Endodermal cell (in vitro differentiated cells): ENCODE measurements around the gene PDE6B. TPM values are rescaled to one million over a fixed set of nuclear protein-coding genes. Genes with fewer than 3 reads are reported as not detected.
A peak's percentile ranks its signal among the peaks of the same experiment; 100 is the strongest.

Source experiments
- DNase-seq: peaks from one replicate; pipeline ENCODE4 v3.0.0-alpha.2; 2017
- H3K27ac ChIP-seq: 2 replicates; pipeline ENCODE4 v1.5.1; 2013; ENCODE audit warnings: mild to moderate bottlenecking, low read depth, low read length, moderate library complexity
- H3K27me3 ChIP-seq: 2 replicates; pipeline ENCODE4 v1.6.1; 2013; ENCODE audit warnings: mild to moderate bottlenecking, low read length, moderate library complexity; ENCODE audit not compliant: insufficient read depth, control insufficient read depth, poor library complexity, severe bottlenecking
- H3K36me3 ChIP-seq: 2 replicates; pipeline ENCODE4 v1.7.0; 2013; ENCODE audit warnings: mild to moderate bottlenecking, low read length, moderate library complexity; ENCODE audit not compliant: control insufficient read depth, insufficient read depth
- H3K4me1 ChIP-seq: one replicate; pipeline ENCODE4 v1.7.0; 2013; ENCODE audit warnings: low read length; ENCODE audit not compliant: control insufficient read depth, insufficient read depth
- H3K4me3 ChIP-seq: 2 replicates; pipeline ENCODE4 v1.5.1; 2013; ENCODE audit warnings: mild to moderate bottlenecking, low read length, moderate library complexity
- H3K9ac ChIP-seq: 2 replicates; pipeline ENCODE4 v1.6.1; 2013; ENCODE audit warnings: mild to moderate bottlenecking, low read length, moderate library complexity; ENCODE audit not compliant: poor library complexity, severe bottlenecking; ENCODE audit errors: extremely low read depth
- H3K9me3 ChIP-seq: 2 replicates; pipeline ENCODE4 v1.6.1; 2013; ENCODE audit warnings: mild to moderate bottlenecking, low read length, moderate library complexity; ENCODE audit not compliant: control insufficient read depth
- H3K27ac Mint-ChIP-seq: 2 replicates; pipeline ENCODE4 v1.8.0; 2020; ENCODE audit warnings: mixed read lengths
- H3K27me3 Mint-ChIP-seq: 2 replicates; pipeline ENCODE4 v1.8.0; 2021; ENCODE audit warnings: mild to moderate bottlenecking, mixed read lengths; ENCODE audit not compliant: insufficient read depth
- H3K36me3 Mint-ChIP-seq: 2 replicates; pipeline ENCODE4 v1.8.0; 2020; ENCODE audit warnings: low read depth, mixed read lengths
- H3K4me1 Mint-ChIP-seq: 2 replicates; pipeline ENCODE4 v1.8.0; 2020; ENCODE audit warnings: mixed read lengths
- H3K4me3 Mint-ChIP-seq: 2 replicates; pipeline ENCODE4 v1.8.0; 2020; ENCODE audit warnings: mild to moderate bottlenecking, moderate library complexity, mixed read lengths
- H3K9me3 Mint-ChIP-seq: 2 replicates; pipeline ENCODE4 v1.8.0; 2020; ENCODE audit warnings: mild to moderate bottlenecking, mixed read lengths
- CTCF ChIP-seq: fragments of 200-600 bp; sonication (generic); conservative IDR thresholded peaks from 2 replicates; pipeline ENCODE4 v1.5.0; 2021; ENCODE audit warnings: antibody characterized with exemption, mild to moderate bottlenecking
- WGBS, 2 experiments: methylation state at CpG; one replicate each; pipeline versions ENCODE4 v1.1.5 to v1.1.7; 2013; ENCODE audit warnings: missing lambda C conversion rate in 2 of 2, mixed read lengths in 1 of 2; ENCODE audit not compliant: insufficient coverage in 1 of 2, insufficient read length in 1 of 2; 5-methylcytosine and 5-hydroxymethylcytosine counted together
- total RNA-seq, 2 donors: library from RNA; stranded (reverse); fragmentation: NEBNext Ultra II Directional in 1 of 2; extraction: Animal tissue kit (Norgen Biotek cat#: 25700) in 1 of 2; gene quantifications; 2 replicates in 1 of 2; 3 replicates in 1 of 2; pipeline ENCODE4 v1.2.1, GENCODE V29; 2021

PDE6B gene
- total RNA-seq, 2 donors from 2014 or later = 12.4 to 14.6 TPM

DNA sequence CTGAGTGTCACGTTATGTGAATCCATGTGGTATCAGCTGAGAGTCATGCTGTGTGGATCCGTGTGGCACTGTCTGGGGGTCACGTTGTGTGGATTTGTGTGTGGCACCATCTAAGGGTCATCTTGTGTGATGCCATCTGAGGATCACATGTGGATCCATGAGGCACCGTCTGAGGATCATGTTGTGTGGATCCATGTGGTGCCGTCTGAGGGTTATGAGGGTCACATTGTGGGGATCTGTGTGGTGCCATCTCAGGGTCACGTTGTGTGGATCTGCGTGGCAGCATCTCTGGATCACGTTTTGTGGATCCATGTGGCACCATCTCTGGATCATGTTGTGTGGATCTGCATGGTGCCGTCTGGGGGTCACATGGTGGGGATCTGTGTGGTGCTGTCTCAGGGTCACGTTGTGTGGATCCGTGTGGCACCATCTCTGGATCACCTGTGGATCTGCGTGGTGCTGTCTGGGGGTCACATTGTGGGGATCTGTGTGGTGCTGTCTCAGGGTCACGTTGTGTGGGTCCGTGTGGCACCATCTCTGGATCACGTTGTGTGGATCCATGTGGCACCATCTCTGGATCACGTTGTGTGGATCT, 6.9 kb downstream of the PDE6B start:
- no peaks in the 10 kb centered on the region for H3K9me3 ChIP-seq
- H3K27me3 Mint-ChIP-seq = no peaks in the 10 kb centered on the region

DNA sequence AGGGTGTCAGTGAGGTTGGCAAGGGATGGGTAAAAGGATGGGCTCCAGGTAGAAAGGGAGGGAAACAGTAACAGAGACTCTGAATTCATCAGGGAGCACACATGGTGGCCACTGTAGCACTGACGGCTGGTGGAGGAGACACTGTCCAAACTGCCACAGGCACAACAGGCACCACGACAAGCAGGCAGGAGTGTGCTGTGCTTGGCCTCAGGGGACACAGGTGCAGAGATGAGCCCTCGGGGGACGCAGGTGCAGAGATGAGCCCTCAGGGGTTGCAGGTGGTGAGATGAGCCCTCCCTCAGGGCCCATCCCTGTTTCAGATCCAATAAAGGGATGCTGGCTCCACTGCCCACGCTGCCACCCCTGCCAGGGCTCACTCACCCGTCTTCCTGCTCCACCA, 7.6 kb downstream of the PDE6B start:
- no peaks in the 10 kb centered on the region for H3K27me3 ChIP-seq
- H3K36me3 ChIP-seq = no peaks in the 10 kb centered on the region
- H3K9ac ChIP-seq = no peak overlapping the region
- no peaks in the 10 kb centered on the region for H3K4me1 ChIP-seq
- Mint-ChIP-seq H3K27ac (no peak overlapping the region), H3K4me3 (no peak overlapping the region), H3K4me1 (no peaks in the 10 kb centered on the region), H3K27me3 (no peaks in the 10 kb centered on the region), H3K36me3 (no peaks in the 10 kb centered on the region), H3K9me3 (peaks cover 17% of the 10 kb centered on the region)
- no peak overlapping the region for H3K4me3 ChIP-seq
- H3K9me3 ChIP-seq = no peaks in the 10 kb centered on the region
- WGBS, 2 experiments = 90 to 92% methylated on average over 2 to 6 of the region's 6 CpGs
- no peak for TF ChIP-seq CTCF
- DNase-seq = no peak
- H3K27ac ChIP-seq = no peak overlapping the region

More for the DNA sequence above, 6.9 kb downstream of the PDE6B start:
- Histone ChIP-seq H3K9ac (no peak overlapping the region), H3K36me3 (no peaks in the 10 kb centered on the region), H3K4me1 (no peaks in the 10 kb centered on the region), H3K27ac (no peak overlapping the region), H3K4me3 (no peak overlapping the region), H3K27me3 (no peaks in the 10 kb centered on the region)
- DNase-seq = no peak
- 91% methylated on average over 12 to 16 of the region's 16 CpGs for WGBS, 2 experiments
- no peaks in the 10 kb centered on the region for H3K4me1 Mint-ChIP-seq
- H3K27ac Mint-ChIP-seq = no peak overlapping the region
- H3K9me3 Mint-ChIP-seq = peaks cover 17% of the 10 kb centered on the region
- no peak for TF ChIP-seq CTCF
- H3K36me3 Mint-ChIP-seq = no peaks in the 10 kb centered on the region
- H3K4me3 Mint-ChIP-seq = no peak overlapping the region

DNA sequence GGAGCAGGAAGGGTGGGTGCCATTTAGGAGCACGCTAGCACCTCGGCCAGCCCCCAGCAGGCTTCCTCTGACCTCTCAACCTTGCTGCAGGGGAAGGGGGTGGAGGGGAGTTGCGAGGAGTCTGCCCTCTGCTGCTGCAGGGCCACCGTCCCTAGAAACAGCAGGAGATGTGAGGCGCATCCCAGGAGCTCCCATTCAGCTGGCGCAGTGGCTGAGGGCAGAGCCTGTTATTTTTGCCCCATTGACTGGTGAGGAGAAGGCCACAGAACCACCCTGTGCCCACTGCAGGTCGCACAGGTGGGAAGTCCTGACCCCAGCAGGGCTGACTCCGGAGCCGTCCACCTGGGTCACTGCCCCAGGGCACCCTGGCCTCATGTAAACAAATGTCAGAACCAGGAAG, 8.0 kb downstream of the PDE6B start:
- Mint-ChIP-seq H3K4me1 (no peaks in the 10 kb centered on the region), H3K27ac (no peak overlapping the region), H3K9me3 (peaks cover 17% of the 10 kb centered on the region), H3K4me3 (no peak overlapping the region), H3K36me3 (no peaks in the 10 kb centered on the region), H3K27me3 (no peaks in the 10 kb centered on the region)
- Histone ChIP-seq H3K9ac (no peak overlapping the region), H3K27me3 (no peaks in the 10 kb centered on the region), H3K4me1 (no peaks in the 10 kb centered on the region), H3K4me3 (no peak overlapping the region), H3K9me3 (no peaks in the 10 kb centered on the region), H3K36me3 (no peaks in the 10 kb centered on the region), H3K27ac (no peak overlapping the region)
- DNase-seq = peak; percentile 44
- no peak for TF ChIP-seq CTCF
- 73 to 85% methylated on average over 7 to 9 of the region's 9 CpGs for WGBS, 2 experiments
